ENCODE data around the gene ADAMTS12.

The ADAMTS12 gene

DNA sequence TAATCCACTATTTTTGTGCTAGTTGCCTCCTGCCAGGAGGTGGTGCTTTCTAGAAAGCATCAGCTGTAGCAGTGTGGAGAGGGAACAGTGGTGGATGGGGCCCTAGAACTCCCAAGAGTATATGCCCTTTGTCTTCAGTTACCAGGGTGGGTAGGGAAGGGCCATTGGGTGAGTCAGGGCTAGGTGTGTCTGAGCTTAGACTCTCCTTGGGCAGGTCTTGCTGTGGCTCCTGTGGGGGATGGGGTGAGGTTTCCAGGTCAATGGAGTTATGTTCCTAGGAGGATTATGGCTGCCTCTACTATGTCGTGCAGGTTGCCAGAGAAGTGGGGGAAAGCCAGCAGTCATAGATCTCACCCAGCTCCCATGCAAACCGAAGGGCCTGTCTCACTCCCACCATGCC, 11.3 kb upstream of the ADAMTS12 start:
- TF ChIP-seq, protein P1, sequence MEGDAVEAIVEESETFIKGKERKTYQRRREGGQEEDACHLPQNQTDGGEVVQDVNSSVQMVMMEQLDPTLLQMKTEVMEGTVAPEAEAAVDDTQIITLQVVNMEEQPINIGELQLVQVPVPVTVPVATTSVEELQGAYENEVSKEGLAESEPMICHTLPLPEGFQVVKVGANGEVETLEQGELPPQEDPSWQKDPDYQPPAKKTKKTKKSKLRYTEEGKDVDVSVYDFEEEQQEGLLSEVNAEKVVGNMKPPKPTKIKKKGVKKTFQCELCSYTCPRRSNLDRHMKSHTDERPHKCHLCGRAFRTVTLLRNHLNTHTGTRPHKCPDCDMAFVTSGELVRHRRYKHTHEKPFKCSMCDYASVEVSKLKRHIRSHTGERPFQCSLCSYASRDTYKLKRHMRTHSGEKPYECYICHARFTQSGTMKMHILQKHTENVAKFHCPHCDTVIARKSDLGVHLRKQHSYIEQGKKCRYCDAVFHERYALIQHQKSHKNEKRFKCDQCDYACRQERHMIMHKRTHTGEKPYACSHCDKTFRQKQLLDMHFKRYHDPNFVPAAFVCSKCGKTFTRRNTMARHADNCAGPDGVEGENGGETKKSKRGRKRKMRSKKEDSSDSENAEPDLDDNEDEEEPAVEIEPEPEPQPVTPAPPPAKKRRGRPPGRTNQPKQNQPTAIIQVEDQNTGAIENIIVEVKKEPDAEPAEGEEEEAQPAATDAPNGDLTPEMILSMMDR (IDR thresholded peaks at IDR 0.05; ENCODE audit: low read depth, low read length, missing control alignments), result no peak
- H3K4me3 ChIP-seq (ENCODE audit: low read depth, low read length), result no peak overlapping the region
- no peak for DNase-seq (ENCODE audit: low read depth)

- TF ChIP-seq, protein P1 (IDR thresholded peaks at IDR 0.05; ENCODE audit: low read depth, low read length, missing control alignments), result no peak
- H3K4me3 ChIP-seq (ENCODE audit: low read depth, low read length), result no peak overlapping the region
- DNase-seq (ENCODE audit: low read depth), result no peak
These were observed 9.4 kb upstream of the ADAMTS12 start for GRCh38 chr5:33901156-33901555.

GRCh38 chr5:33894566-33894965, 2.8 kb upstream of the ADAMTS12 start:
- no peak for DNase-seq (ENCODE audit: low read depth)
- H3K4me3 ChIP-seq (ENCODE audit: low read depth, low read length), result no peak overlapping the region
- TF ChIP-seq, protein P1 (IDR thresholded peaks at IDR 0.05; ENCODE audit: low read depth, low read length, missing control alignments), result no peak

- no peak overlapping the region for H3K4me3 ChIP-seq (ENCODE audit: low read depth, low read length)
- TF ChIP-seq, protein P1 (IDR thresholded peaks at IDR 0.05; ENCODE audit: low read depth, low read length, missing control alignments), result no peak
- no peak for DNase-seq (ENCODE audit: low read depth)
These were observed 889 bp upstream of the ADAMTS12 start for GRCh38 chr5:33892620-33893137.

- no peak for DNase-seq (ENCODE audit: low read depth)
- no peak overlapping the region for H3K4me3 ChIP-seq (ENCODE audit: low read depth, low read length)
- TF ChIP-seq, protein P1 (IDR thresholded peaks at IDR 0.05; ENCODE audit: low read depth, low read length, missing control alignments), result no peak
These were observed 373 bp downstream of the ADAMTS12 start for GRCh38 chr5:33891446-33891787.

DNA sequence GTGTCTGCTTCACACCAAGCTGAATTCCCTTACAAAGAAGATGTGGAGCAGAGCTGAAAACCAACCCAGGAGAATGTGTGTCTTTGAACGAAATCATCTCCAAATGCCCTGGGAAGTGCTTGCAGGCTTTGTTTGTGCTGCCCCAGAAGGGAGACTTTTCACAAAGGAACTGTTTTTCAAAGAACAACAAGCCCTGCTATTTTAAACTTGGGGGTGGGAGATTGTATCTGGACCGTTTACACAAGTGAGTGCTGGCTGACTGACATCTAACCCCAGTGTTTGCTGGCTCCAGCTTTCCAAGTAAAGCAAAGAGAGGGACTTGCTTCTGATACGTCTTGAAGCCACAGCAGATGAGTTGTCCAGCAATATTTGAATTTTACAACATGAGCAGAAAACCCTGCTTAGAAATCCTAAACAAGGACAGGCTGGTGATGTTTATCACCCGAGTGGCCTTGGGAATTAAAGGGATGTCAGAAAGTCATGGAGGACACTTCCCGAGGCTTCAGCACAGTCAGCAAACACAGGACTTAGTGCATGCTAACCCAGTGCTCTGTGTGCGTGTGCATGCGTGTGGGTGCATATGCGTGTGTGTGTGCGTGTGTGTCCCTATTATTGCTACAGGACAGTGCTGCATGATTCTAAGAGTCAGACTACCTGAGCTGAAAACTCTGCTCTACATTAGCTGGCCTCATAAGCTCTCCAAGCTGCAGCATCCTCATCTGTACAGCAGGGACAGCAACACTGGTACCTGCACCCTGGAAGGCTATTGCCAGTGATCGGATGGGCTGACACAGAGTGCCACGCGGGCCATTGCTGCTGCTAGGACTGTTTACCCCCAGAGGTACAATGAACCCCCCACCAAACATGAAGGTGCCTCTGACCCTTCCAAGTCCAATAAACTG, 1.4 kb downstream of the ADAMTS12 start:
- TF ChIP-seq, protein P1 (IDR thresholded peaks at IDR 0.05; ENCODE audit: low read depth, low read length, missing control alignments), result no peak
- no peak for DNase-seq (ENCODE audit: low read depth)
- no peak overlapping the region for H3K4me3 ChIP-seq (ENCODE audit: low read depth, low read length)

DNA sequence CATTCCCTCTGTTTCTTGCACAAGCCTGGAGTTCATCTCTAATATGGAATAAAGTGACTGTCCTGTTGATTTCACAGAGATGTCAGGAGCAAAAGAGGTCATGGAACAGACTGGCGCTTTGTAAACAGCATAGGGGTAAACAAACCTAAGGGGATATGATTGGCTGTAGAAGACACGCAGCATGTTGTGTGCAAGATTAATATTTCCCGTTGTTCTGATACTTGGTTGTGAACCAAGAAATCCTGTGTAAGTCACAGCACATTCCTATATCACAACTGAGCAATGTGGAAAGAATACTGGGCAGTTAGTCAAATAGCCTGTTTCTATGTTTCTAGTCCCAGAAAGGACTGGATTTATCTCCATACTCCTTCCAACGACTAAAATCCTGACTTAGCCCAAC, 3.2 kb downstream of the ADAMTS12 start:
- no peak for DNase-seq (ENCODE audit: low read depth)
- no peak overlapping the region for H3K4me3 ChIP-seq (ENCODE audit: low read depth, low read length)
- TF ChIP-seq, protein P1 (IDR thresholded peaks at IDR 0.05; ENCODE audit: low read depth, low read length, missing control alignments), result no peak
